ENCODE data around the gene SPOCK1. TPM values are rescaled to one million over a fixed set of nuclear protein-coding genes. Genes with fewer than 3 reads are reported as not detected.

SPOCK1 gene
- total RNA-seq, 1 donor from 2014 or later: 6.8 TPM

DNA sequence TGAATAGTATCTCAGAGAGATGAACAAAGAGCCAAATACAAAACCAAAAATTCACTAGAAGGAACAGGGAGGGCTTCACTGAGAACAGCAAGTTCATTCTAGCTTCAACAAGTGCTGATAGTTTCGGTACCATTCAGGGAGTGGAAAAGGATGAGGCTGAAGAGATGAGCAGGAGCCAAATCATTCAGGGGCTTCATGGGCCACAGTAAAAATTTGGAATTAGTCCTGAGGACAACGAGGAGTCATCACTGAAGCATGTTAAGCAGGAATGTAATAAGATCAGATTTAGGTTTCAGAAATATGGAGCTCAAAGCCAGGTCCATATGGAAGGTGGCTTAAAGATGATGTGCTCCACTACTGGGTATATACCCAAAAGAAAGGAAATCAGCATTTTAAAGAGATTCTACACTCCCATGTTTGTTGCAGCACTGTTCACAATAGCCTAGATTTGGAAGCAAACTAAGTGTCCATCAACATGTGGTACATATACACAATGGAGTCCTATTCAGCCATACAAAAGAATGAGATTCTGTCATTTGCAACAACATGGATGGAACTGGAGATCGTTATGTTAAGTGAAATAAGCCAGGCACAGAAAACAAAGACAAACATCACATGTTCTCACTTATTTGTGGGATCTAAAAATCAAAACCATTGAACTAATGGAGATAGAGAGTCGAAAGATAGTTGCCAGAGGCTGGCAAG, 36.2 kb downstream of the SPOCK1 start:
- no peak for DNase-seq (ENCODE audit: low read depth)
- TF ChIP-seq, protein P1, sequence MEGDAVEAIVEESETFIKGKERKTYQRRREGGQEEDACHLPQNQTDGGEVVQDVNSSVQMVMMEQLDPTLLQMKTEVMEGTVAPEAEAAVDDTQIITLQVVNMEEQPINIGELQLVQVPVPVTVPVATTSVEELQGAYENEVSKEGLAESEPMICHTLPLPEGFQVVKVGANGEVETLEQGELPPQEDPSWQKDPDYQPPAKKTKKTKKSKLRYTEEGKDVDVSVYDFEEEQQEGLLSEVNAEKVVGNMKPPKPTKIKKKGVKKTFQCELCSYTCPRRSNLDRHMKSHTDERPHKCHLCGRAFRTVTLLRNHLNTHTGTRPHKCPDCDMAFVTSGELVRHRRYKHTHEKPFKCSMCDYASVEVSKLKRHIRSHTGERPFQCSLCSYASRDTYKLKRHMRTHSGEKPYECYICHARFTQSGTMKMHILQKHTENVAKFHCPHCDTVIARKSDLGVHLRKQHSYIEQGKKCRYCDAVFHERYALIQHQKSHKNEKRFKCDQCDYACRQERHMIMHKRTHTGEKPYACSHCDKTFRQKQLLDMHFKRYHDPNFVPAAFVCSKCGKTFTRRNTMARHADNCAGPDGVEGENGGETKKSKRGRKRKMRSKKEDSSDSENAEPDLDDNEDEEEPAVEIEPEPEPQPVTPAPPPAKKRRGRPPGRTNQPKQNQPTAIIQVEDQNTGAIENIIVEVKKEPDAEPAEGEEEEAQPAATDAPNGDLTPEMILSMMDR (IDR thresholded peaks at IDR 0.05; ENCODE audit: insufficient read depth, low read length, severe bottlenecking): no peak
- no peaks in the 10 kb centered on the region for H3K36me3 ChIP-seq (ENCODE audit: control insufficient read depth, insufficient read depth, low read length)
- H3K4me3 ChIP-seq (ENCODE audit: low read depth, low read length): no peak overlapping the region
- H3K27me3 ChIP-seq (ENCODE audit: control insufficient read depth, insufficient read depth, low read length): no peaks in the 10 kb centered on the region
- no peak for FAIRE-seq

GRCh38 chr5:137462265-137462590, 36.9 kb downstream of the SPOCK1 start:
- FAIRE-seq: no peak
- TF ChIP-seq, protein P1 (IDR thresholded peaks at IDR 0.05; ENCODE audit: insufficient read depth, low read length, severe bottlenecking): no peak
- no peak for DNase-seq (ENCODE audit: low read depth)

GRCh38 chr5:137461391-137462264, 37.5 kb downstream of the SPOCK1 start:
- Histone ChIP-seq H3K4me3 (ENCODE audit: low read depth, low read length) (no peak overlapping the region), H3K27me3 (ENCODE audit: control insufficient read depth, insufficient read depth, low read length) (no peaks in the 10 kb centered on the region), H3K36me3 (ENCODE audit: control insufficient read depth, insufficient read depth, low read length) (no peaks in the 10 kb centered on the region)
- FAIRE-seq: no peak
- TF ChIP-seq, protein P1 (IDR thresholded peaks at IDR 0.05; ENCODE audit: insufficient read depth, low read length, severe bottlenecking): no peak
- no peak for DNase-seq (ENCODE audit: low read depth)

More at GRCh38 chr5:137462265-137462590, 36.9 kb downstream of the SPOCK1 start:
- no peak overlapping the region for H3K4me3 ChIP-seq (ENCODE audit: low read depth, low read length)
- H3K27me3 ChIP-seq (ENCODE audit: control insufficient read depth, insufficient read depth, low read length): no peaks in the 10 kb centered on the region
- no peaks in the 10 kb centered on the region for H3K36me3 ChIP-seq (ENCODE audit: control insufficient read depth, insufficient read depth, low read length)

DNA sequence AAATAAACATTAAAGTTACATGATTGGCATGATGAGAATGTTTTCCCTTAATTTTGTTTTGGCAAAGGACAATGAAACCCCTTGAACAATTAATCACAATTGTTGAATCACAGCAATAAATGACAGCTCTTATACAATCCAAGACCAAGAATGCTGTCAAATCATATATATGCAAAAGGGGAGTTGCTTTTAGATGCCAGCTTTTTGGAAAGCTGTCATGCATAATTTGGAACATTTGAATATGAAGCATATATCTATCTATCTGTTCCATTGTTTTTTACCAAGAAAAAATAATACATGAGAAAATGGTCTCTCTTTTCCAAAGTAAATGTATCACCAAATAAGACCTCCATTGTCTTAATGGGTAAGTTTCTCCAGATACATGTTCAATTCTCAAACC, 44.5 kb downstream of the SPOCK1 start:
- H3K36me3 ChIP-seq (ENCODE audit: control insufficient read depth, insufficient read depth, low read length): no peaks in the 10 kb centered on the region
- TF ChIP-seq, protein P1 (IDR thresholded peaks at IDR 0.05; ENCODE audit: insufficient read depth, low read length, severe bottlenecking): no peak
- DNase-seq (ENCODE audit: low read depth): no peak
- FAIRE-seq: no peak
- no peaks in the 10 kb centered on the region for H3K27me3 ChIP-seq (ENCODE audit: control insufficient read depth, insufficient read depth, low read length)
- no peak overlapping the region for H3K4me3 ChIP-seq (ENCODE audit: low read depth, low read length)

GRCh38 chr5:137453483-137454080, 45.5 kb downstream of the SPOCK1 start:
- FAIRE-seq: peak; percentile 23
- Histone ChIP-seq H3K27me3 (ENCODE audit: control insufficient read depth, insufficient read depth, low read length) (no peaks in the 10 kb centered on the region), H3K4me3 (ENCODE audit: low read depth, low read length) (no peak overlapping the region), H3K36me3 (ENCODE audit: control insufficient read depth, insufficient read depth, low read length) (no peaks in the 10 kb centered on the region)
- peak; percentile 65 for DNase-seq (ENCODE audit: low read depth)
- TF ChIP-seq, protein P1 (IDR thresholded peaks at IDR 0.05; ENCODE audit: insufficient read depth, low read length, severe bottlenecking): no peak

Measured in bronchial epithelial cell (primary cell).